ENCODE data around the gene KPRP. TPM values are rescaled to one million over a fixed set of nuclear protein-coding genes. Genes with fewer than 3 reads are reported as not detected.

Gene KPRP
- total and polyA plus RNA-seq, 2 of the 13 experiments (the other 11 are each of a cell fraction or from before 2014, with no cell fraction given): not detected

DNA sequence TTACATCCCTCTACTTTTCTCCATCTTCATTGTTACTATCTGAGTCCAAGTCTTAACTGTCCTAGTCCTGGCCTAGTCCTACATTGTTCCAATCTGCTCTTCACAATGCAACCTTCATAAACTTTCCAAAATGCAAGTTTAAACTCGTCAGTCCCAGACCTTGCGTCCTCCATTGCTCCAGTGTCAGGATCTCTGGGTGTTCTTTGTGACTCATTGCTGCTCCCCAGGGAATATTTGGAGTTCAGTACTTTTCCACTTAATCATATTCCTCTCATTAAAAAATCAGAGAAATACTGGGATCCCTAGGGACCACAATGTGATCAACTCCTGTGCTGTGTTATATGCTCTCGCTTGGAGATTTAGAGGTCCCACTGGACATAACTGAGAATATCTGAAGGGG lies 18.0 kb upstream of the KPRP start:
- DNase-seq (ENCODE audit: low spot score) (no peak), FAIRE-seq (no peak), ATAC-seq (no peak)
- Histone ChIP-seq H3K36me3 (replicated peaks in 1 of 2; ENCODE audit: control insufficient read depth in 1 of 2, insufficient read depth in 2 of 2, low read length in 2 of 2) (no peaks in the 10 kb centered on the region), H3K9me3 (ENCODE audit: low read length) (no peaks in the 10 kb centered on the region), H3K4me1 (ENCODE audit: insufficient read depth, low read length) (peaks cover 8% of the 10 kb centered on the region; the same call in 1 of the 2 replicates), H3K79me2 (ENCODE audit: insufficient read depth, low read length) (no peaks in the 10 kb centered on the region), H4K20me1 (ENCODE audit: insufficient read depth, low read length) (no peaks in the 10 kb centered on the region), H3K4me2 (ENCODE audit: low read depth, low read length) (no peak overlapping the region), H3K4me3 (replicated peaks in 1 of 3; ENCODE audit: insufficient read depth in 1 of 3, low read depth in 2 of 3, low read length in 3 of 3) (no peak overlapping the region), H2AFZ (ENCODE audit: low read length) (no peak overlapping the region), H3K27ac (ENCODE audit: extremely low read length, insufficient read depth, low read length) (no peak overlapping the region), H3K9ac (ENCODE audit: insufficient read depth, low read depth, low read length) (no peak overlapping the region), H3K27me3 (ENCODE audit: control insufficient read depth in 1 of 2, insufficient read depth in 2 of 2, low read length in 2 of 2) (no peaks in the 10 kb centered on the region)
- ChIA-PET POLR2A (no interaction called here), CTCF (ENCODE audit: low intra/inter-chr PET ratio, low total read pairs) (no interaction called here)
- WGBS (ENCODE audit: low lambda C conversion rate): 27% methylated on average over 3 of the region's 3 CpGs
- intact Hi-C loops (cut with micrococcal nuclease; ENCODE audit: unreplicated experiment): no loop called here
- no TSS peak for BruUV-seq (replicated peaks)
- TF ChIP-seq NONO (IDR thresholded peaks at IDR 0.05) (no peak), NONO (CRISPR knock-in tag; conservative IDR thresholded peaks at IDR 0.05) (no peak), ZNF432 (CRISPR knock-in tag; IDR thresholded peaks at IDR 0.05; ENCODE audit: borderline replicate concordance) (no peak), ZBTB7B (CRISPR knock-in tag; IDR thresholded peaks at IDR 0.05) (no peak), ZNF343 (CRISPR knock-in tag; IDR thresholded peaks at IDR 0.05) (no peak), PRPF4 (IDR thresholded peaks at IDR 0.05; ENCODE audit: low read depth, low read length, poor library complexity, severe bottlenecking) (no peak), ZFX (CRISPR knock-in tag; IDR thresholded peaks at IDR 0.05; ENCODE audit: low read depth) (no peak), XBP1 (CRISPR knock-in tag; IDR thresholded peaks at IDR 0.05) (no peak), HMG20A (CRISPR knock-in tag; IDR thresholded peaks at IDR 0.05; ENCODE audit: borderline replicate concordance) (no peak), ZNF383 (CRISPR knock-in tag; IDR thresholded peaks at IDR 0.05; ENCODE audit: borderline replicate concordance) (no peak)
- TF ChIP-seq, protein P1, sequence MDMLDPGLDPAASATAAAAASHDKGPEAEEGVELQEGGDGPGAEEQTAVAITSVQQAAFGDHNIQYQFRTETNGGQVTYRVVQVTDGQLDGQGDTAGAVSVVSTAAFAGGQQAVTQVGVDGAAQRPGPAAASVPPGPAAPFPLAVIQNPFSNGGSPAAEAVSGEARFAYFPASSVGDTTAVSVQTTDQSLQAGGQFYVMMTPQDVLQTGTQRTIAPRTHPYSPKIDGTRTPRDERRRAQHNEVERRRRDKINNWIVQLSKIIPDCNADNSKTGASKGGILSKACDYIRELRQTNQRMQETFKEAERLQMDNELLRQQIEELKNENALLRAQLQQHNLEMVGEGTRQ (IDR thresholded peaks at IDR 0.05; ENCODE audit: low read depth, low read length): no peak
- TF ChIP-seq, protein P1 (CRISPR knock-in tag; IDR thresholded peaks at IDR 0.05; ENCODE audit: borderline replicate concordance): no peak
- TF ChIP-seq, protein P2, sequence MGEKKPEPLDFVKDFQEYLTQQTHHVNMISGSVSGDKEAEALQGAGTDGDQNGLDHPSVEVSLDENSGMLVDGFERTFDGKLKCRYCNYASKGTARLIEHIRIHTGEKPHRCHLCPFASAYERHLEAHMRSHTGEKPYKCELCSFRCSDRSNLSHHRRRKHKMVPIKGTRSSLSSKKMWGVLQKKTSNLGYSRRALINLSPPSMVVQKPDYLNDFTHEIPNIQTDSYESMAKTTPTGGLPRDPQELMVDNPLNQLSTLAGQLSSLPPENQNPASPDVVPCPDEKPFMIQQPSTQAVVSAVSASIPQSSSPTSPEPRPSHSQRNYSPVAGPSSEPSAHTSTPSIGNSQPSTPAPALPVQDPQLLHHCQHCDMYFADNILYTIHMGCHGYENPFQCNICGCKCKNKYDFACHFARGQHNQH (CRISPR knock-in tag; IDR thresholded peaks at IDR 0.05): no peak
- TF ChIP-seq, protein P3, sequence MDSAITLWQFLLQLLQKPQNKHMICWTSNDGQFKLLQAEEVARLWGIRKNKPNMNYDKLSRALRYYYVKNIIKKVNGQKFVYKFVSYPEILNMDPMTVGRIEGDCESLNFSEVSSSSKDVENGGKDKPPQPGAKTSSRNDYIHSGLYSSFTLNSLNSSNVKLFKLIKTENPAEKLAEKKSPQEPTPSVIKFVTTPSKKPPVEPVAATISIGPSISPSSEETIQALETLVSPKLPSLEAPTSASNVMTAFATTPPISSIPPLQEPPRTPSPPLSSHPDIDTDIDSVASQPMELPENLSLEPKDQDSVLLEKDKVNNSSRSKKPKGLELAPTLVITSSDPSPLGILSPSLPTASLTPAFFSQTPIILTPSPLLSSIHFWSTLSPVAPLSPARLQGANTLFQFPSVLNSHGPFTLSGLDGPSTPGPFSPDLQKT (CRISPR knock-in tag; IDR thresholded peaks at IDR 0.05; ENCODE audit: borderline replicate concordance): no peak
- in situ Hi-C loops (cut with HindIII; ENCODE audit: extremely low pct_ligation_motif_present, low pct_unique_long_range_greater_than_20kb): no loop called here
